ENCODE results near the gene HCN4.
A peak's percentile ranks its signal among the peaks of the same experiment; 100 is the strongest.

HCN4 gene

DNA sequence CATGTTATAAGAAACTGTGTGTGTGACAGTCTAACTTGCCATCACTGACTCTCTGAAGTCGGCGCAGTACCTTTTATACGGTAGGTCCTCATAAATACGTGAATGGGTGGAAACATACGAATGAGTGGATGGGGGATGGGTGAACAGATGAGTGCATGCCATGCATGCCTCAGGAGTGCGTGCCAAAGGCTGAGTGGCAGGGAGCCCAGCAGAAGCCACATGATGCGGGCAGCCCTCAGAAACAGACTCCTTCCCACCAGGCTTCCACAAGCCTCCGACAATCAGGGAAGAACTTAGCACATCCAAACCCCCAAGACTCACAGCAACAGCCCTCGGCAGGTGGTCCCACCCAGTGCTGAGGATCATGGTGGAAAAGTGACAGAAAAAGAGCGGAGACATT, 16.7 kb downstream of the HCN4 start:
- no peak for TF ChIP-seq CTCF (conservative IDR thresholded peaks at IDR 0.05; ENCODE audit: low read depth, low read length)
- DNase-seq (ENCODE audit: low read depth), result no peak

DNA sequence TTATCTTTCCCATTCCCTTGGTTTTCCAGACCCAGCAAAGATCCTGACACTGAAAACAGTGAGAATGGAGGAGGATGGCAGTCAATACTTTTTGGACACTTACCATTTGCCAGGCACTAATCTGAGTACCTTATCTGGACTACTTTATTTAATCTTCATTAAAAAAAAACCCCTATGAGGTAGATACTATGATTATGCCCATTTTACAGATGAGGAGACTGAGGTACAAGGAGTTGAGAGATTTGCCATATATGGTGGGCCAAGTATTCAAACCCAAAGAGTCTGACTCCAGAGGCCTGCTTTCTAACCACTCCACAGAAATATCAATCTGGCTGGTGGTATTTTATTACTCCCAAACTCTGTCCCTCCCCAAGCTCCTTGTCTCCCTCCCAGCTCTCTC, 19.6 kb downstream of the HCN4 start:
- no peak overlapping the region for H3K4me3 ChIP-seq (ENCODE audit: low read depth, low read length)
- no peak for TF ChIP-seq CTCF (conservative IDR thresholded peaks at IDR 0.05; ENCODE audit: low read depth, low read length)
- DNase-seq (ENCODE audit: low read depth), result no peak

More for the DNA sequence above, 16.7 kb downstream of the HCN4 start:
- H3K4me3 ChIP-seq (ENCODE audit: low read depth, low read length), result no peak overlapping the region

DNA sequence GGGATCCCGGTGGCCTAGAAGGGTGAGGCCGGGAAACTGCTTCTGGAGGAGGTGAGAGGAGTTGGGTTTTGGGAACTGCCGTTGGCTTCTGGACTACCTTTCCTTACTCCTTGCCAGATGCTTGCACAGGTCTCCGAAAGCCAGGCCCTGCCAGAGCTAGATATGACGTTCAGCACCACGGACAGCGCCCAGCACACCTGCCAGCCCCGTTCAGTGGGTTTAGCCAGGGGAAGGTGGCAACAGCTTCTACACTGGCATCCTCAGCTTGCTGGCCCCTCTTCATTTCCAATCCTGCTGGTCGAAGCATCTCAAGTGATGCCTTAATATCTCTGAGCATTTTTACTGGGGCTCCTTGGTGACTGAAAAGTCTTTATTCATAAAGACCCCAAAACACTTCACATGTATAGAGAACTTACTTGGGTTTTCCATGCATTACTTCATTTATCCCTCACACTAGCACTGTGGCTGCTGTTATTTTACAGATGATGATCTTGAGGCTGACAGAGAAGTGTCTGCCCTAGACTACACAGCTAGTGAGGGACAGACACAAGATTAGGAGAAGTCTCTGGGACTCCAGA, 21.9 kb downstream of the HCN4 start:
- DNase-seq (ENCODE audit: low read depth), result peak; percentile 41
- no peak for TF ChIP-seq CTCF (conservative IDR thresholded peaks at IDR 0.05; ENCODE audit: low read depth, low read length)
- no peak overlapping the region for H3K4me3 ChIP-seq (ENCODE audit: low read depth, low read length)

DNA sequence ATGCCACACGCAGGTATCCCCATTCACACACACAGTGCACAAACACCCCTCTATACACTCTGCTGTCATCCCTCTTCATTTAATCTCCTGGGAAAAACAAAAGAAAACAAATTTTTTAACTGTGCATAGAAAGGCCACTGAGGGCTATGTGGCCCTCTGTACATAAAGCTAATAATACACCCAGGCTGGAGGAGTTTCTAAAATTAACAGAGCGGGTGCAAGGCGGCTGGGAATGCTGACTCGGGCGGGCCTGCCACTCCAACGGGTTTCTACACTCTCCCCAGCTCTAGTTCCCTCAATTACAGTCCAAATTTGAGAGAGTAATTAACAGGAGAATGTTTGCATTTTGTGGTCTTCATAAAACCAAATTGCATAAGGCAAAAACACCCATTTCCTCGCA, 23.1 kb downstream of the HCN4 start:
- TF ChIP-seq CTCF (conservative IDR thresholded peaks at IDR 0.05; ENCODE audit: low read depth, low read length), result no peak
- no peak overlapping the region for H3K4me3 ChIP-seq (ENCODE audit: low read depth, low read length)
- no peak for DNase-seq (ENCODE audit: low read depth)

DNA sequence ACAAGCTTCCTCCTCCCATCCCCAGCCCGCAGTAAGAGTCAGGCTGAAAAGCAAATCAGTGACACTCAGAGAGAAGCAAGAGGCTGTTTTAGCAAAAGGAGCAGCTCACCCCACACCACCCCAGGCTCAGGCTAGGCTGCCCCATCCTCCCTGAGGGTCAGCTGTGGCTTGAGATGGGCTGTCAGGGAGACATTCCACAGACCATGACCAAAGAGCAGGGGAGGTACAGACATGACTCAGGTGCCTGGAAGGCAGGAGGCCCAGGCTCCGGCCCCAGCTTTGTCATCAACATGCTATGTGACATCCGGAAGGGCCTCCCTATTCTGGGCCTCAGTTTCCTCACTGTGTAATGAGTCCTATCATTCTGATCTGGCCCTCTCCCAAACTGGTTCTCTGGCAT, 24.7 kb downstream of the HCN4 start:
- DNase-seq (ENCODE audit: low read depth), result no peak
- no peak for TF ChIP-seq CTCF (conservative IDR thresholded peaks at IDR 0.05; ENCODE audit: low read depth, low read length)
- H3K4me3 ChIP-seq (ENCODE audit: low read depth, low read length), result no peak overlapping the region

DNA sequence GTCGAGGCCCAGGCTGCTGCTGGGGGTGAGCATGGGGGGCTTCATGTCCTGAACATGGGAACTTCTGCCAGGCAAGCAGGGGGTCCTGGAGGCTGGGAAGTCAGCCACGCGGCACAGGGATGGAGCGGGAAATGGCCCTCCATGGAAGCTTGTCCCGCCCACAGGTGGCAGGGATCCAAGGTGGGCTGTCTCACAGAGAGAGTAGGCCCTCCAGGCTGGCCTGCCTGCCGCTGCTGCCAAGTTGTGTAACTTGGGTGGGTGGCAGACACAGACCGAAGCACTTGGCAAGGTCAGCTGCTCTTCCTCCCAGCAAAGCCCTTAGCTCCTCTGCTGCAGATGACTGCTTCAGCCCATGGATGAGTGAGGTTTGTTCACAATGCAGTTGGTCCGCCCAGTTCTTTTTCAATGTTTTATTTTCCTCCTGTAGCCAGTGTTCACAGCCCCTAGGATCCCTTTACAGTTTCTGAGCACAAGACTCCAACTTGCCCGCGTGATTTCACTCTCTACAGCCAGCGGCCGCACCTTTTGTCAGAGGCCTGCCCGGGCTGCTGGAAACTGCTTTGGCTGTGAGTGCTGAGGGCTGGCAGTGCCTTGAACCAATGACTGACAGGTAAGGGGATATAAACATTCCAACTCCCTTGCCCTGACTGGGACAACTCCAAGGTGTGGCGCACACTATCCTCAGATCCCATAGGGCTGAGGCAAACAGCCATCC, 26.7 kb downstream of the HCN4 start:
- no peak for TF ChIP-seq CTCF (conservative IDR thresholded peaks at IDR 0.05; ENCODE audit: low read depth, low read length)
- DNase-seq (ENCODE audit: low read depth), result no peak
- no peak overlapping the region for H3K4me3 ChIP-seq (ENCODE audit: low read depth, low read length)

All from choroid plexus epithelial cell (primary cell).